Ramos (cell line): Measurements from ENCODE around the gene SLAIN2.
"Not testable (repeated sequence)": the region's sequence is repeated elsewhere in the genome, so short reads cannot be mapped to it uniquely, and the experiment has no call there.

Experiments
- in situ Hi-C: fragments of 300-500 bp; cut with MboI; formaldehyde crosslinking; loops from one replicate; pipeline ENCODE4 v1.14.3; 2022; ENCODE audit warnings: low sequenced_read_pairs; ENCODE audit not compliant: unreplicated experiment

The SLAIN2 gene

DNA sequence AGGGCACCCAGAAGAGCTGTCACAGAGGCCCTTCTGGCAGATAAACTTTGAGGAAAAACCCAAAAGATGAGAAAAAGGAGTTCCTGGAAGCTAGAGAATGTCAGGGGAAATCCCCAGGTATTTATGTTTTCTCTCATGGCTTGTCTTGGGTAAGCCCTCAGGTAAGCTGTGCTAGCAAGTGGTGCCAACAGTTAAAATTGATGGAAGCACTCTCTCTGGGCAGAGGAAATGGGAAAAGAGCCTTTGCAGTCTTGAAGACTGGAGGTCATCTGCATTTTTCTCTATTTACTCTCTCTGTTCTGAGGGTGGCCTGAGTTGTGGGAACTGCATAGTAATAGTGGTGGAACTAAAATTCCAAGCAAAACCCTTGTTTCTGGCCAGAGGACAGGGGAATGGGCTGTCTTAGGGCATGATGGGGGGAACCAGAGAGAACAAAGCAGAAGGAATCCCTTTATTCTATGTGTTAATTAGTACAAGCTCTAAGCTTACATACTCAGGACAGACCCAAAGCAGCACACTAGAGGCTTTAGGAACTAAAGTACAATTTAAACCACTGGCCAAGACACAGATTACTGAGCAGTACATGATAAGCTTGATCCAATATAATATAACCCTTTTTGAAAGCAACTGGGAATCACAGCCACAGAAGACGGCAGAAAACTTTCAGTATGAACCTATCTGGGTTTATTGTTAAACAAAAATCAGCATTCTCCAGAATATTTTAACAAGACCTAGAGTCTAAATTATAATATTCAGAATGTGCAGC is 88.6 kb downstream of the SLAIN2 start:
- in situ Hi-C loops = no loop called here

DNA sequence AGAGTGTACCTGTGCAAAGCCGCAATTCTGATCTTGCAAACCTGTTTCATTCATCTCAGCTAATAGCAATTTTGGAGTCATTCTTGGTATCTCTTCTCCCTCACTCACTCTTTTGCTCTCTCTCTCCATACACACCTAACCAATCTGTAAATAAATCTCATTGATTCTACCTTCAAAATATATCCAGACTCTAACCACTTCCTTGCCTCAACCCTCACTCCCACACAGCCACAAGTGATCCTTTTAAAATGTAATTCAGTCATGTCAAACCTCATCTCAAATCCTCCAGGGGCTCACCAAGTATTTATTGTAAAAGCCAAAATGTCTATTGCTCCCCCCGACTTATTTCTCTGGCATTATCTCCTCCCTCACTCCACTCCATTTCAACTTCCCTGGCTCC is 90.1 kb downstream of the SLAIN2 start:
- in situ Hi-C loops = no loop called here

- in situ Hi-C loops = no loop called here
Measured at GRCh38 chr4:48432017-48432416, 90.7 kb downstream of the SLAIN2 start.

DNA sequence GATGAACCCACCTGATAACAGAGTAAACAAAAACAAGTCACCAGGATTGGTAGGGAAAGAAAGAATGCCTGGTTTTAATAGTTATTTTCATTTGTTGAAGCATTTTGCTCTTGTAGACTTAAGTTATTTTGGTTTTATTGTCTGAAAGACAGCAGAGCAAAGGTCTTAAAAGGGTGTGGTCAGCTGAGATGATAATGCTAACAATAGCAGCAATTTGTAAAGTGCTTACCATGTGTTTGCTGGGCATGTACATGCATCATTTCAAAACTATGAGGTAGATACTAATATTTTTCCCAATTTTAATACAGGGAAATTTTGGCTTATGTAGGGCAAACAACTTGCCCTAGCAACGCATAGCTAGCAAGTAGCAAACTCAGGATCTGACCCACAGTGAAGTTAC is 95.0 kb downstream of the SLAIN2 start:
- in situ Hi-C loops = no loop called here

DNA sequence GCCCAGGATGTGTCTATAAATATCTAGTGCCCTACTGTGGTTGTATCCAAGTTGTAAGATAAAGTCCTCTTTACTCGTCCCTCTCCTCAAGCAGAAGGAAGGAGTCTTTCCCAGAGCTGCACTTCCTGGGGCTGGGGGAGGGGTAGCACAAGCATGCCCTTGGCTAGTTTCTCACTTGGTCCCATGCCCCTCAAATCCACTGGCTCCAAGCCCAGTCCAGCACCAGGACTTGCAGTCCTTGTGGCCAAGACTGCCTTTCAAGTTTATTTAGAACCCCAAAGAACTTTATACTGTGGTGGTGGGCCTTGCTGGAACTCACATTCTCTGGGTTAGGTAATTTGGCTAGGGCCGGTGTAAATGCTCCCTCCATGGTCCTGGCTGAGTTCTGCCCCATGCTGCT is 98.7 kb downstream of the SLAIN2 start:
- in situ Hi-C loops = no loop called here

- in situ Hi-C loops = not testable (repeated sequence)
Measured at GRCh38 chr4:48440914-48441313, 99.6 kb downstream of the SLAIN2 start.

GRCh38 chr4:48445704-48446103 is 104.4 kb downstream of the SLAIN2 start:
- in situ Hi-C loops = no loop called here

- in situ Hi-C loops = no loop called here
Measured at GRCh38 chr4:48446642-48447041, 105.3 kb downstream of the SLAIN2 start.

DNA sequence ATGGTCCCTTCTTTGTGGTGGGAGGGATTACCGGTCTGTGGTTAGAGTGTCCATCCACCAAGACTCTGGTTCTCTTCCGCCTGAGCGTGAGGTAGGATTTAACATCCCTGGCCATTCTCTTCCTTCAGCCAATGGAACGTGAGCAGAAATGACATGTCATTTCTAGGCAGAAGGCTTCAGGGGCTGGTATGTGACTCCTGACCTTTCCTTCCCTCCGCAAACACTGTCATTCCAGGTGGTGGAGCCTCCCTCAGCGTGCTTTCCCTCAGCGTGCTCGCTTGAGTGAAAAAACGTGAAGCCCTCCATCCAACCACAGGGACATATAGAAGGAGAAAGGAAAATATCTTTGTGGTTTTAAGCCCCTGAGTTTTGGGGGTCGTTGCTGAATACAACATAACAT is 107.8 kb downstream of the SLAIN2 start:
- in situ Hi-C loops = no loop called here

DNA sequence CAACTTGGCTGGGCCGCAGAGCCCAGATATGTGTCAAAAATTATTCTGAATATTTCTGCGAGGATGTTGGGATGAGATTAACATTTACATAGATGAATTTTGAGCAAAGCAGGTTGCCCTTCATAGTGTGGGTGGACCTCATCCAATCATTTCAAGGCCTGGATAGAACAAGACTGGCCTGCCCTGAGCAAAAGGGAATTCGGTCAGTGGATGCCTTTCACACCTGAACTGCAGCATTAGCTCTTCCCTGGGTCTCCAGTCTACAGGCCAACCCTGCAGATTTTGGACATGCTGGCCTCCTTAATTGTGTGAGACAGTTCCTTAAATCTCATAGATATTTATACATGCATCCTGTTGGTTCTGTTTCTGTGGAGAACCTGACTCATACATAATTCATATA is 109.4 kb downstream of the SLAIN2 start:
- in situ Hi-C loops = no loop called here

DNA sequence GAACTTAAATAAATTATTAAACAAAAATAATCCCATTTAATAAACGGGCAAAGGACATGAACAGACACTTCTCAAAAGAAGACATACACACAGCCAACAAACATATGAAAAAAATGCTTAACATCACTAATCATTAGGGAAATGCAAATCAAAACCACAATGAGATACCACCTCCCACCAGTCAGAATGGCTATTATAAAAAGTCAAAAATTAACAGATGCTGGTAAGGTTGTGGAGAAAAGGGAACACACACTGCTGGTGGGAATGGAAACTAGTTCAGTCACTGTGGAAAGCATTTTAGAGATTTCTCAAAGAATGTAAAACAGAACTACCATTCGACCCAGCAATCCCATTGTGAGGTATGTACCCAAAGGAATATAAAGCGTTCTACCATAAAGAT is 110.3 kb downstream of the SLAIN2 start:
- in situ Hi-C loops = not testable (repeated sequence)

- in situ Hi-C loops = no loop called here
Measured at GRCh38 chr4:48454591-48454990, 113.3 kb downstream of the SLAIN2 start.

GRCh38 chr4:48461000-48461399 is 119.7 kb downstream of the SLAIN2 start:
- in situ Hi-C loops = no loop called here

DNA sequence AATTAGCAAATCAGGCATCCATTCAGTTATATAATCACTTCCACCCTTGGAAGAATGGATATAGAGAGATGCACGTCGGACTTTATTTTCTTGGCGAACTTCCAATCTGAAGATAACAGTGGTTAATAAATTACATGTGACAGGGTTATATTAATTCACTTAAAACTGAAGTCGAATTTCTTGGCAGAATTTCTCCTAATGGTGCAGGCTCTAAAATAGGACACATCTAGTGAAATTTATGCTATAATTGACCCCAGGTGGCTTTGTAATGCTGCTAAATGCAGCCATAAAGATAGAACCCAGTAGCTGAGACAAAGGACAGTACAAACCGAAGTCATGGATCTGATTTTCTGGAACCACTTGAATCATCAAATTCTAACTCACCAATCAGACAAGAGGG is 121.0 kb downstream of the SLAIN2 start:
- in situ Hi-C loops = no loop called here

DNA sequence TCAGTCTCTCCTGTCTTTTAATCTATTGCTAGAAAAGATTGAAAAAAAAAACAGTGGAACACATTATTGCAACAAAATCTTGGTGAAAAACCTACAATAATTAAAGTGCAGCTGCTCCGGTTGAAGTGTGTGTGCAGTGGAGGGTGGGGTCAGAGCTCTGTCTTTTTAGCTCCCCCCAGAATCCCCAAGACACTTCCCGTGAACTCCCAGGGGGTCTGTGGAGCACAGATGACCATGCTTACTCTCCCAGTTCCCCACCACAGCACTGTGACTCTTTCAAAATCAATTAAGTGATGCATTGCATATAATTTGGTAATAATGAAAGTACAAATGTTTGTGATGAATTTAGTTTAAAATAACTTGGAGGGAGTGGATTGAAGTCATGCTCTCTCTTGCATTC is 126.1 kb downstream of the SLAIN2 start:
- in situ Hi-C loops = no loop called here

DNA sequence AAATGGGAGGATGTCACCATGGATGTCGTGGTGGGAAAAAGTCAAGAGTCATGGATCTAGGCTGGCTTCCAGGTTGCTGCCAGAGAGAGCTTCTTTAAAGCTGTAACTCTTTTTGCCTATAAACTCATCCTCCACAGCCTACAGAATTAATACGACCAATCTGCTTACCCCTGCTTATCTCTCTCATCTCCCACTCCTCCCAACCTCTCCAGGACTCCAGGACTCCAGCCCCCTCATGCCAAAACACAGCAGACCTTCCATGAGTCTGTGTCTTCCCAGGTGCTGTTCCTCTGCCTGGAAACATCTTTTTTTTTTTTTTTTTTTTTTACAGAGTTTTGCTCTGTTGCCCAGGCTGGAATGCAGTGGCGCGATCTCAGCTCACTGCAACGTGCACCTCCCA is 126.6 kb downstream of the SLAIN2 start:
- in situ Hi-C loops = no loop called here

DNA sequence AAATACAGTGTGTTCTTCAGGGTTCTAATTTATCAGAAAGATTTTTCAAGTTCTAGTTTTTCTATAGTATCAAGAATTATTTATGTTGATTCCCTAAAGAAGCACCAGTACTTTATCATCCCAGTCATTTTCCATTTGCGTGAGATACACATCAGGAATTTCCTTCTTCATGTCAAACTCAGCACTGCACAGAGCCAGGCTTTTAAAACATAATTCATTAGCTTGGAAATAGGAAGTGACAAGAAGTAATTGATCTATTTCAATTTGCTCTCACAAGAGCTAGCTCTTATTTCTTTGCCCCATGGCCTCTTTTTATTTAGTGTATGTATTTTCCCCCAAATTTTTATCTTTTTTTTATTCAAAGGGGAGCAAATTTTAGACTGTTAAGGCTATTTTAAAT is 128.8 kb downstream of the SLAIN2 start:
- in situ Hi-C loops = no loop called here

DNA sequence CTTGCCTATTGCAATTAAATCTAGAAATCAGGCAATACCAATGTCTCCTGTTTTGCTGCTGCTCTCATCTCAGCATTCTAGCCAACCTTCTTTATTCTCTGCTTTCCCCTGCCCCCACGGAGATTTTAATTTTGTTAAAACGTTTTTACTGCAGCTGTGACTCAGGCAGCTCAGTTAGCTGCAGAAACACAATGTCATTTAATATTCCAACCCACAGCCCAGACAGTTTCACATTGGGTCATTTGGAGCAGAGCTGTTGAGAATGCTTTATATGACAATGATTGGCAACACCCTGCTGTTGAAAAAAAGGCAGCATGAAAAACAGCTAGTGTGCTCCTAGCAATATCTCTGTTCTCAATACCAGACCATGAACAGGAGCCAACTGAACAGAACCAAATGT is 129.2 kb downstream of the SLAIN2 start:
- in situ Hi-C loops = no loop called here

DNA sequence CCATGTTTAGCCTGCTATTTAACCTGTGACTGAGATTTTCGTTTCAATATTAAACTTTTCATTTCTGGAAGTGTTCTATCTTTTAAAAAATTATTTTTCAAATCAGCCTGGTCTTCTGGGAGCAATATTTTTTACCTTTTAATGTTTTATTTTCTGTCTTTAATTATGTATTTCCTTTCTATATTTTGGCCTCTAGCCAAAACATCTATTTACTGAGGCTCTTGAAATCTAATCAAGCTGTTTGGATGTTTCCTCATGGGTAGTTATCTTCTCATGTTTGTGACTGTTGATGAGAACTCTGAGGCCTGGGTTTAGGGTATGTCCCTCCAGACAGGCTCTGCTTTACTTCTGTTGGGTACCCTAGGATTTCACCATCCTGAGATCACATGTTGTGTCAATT is 131.5 kb downstream of the SLAIN2 start:
- in situ Hi-C loops = no loop called here

DNA sequence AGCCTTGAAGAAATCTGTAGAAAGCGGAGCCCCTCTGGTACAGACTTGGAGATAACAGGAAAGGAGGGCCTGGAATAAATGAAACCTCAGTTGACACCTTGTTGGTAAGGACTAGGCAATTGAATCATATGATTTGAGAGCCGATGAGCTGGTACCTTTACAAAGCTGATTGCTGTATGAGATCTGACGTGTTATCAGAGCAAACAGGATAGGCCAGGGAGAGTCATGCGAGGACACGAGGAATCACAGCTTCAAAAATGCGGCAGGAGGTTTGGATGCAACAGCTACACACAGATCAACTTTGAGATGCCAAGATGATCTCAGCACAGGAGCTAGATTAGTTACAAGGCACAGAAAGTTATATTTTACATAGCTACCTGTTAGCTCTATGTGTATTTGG is 134.4 kb downstream of the SLAIN2 start:
- in situ Hi-C loops = no loop called here
